MG63 (cell line): Measurements from ENCODE around the gene DGKD. TPM values are rescaled to one million over a fixed set of nuclear protein-coding genes. Genes with fewer than 3 reads are reported as not detected.
A peak's percentile ranks its signal among the peaks of the same experiment; 100 is the strongest.

Experiments
- DNase-seq: peaks from one replicate; pipeline ENCODE4 v3.0.0-alpha.2; 2020
- H3K27me3 ChIP-seq: fragments of 250-450 bp; sonication (Bioruptor Pico); 2 replicates; pipeline ENCODE4 v1.5.1; 2020; ENCODE audit warnings: mild to moderate bottlenecking, moderate library complexity
- H3K36me3 ChIP-seq: fragments of 250-450 bp; sonication (Bioruptor Pico); 2 replicates; pipeline ENCODE4 v1.5.1; 2020; ENCODE audit warnings: mild to moderate bottlenecking, moderate library complexity
- H3K4me3 ChIP-seq: fragments of 250-450 bp; sonication (Bioruptor Pico); 2 replicates; pipeline ENCODE4 v1.5.1; 2020; ENCODE audit warnings: mild to moderate bottlenecking, moderate library complexity
- H3K9me3 ChIP-seq: fragments of 250-450 bp; sonication (Bioruptor Pico); 2 replicates; pipeline ENCODE4 v1.5.1; 2020; ENCODE audit warnings: mild to moderate bottlenecking, moderate library complexity
- total RNA-seq: library from RNA; depleted of rRNA; stranded (reverse); fragments of >200 nt; shearing (Covaris generic); gene quantifications from 2 replicates; pipeline ENCODE4 v1.2.3, GENCODE V29; 2014; ENCODE audit warnings: low replicate concordance

The DGKD gene
- total RNA-seq, 1 experiment from 2014 or later, result 8.8 TPM

DNA sequence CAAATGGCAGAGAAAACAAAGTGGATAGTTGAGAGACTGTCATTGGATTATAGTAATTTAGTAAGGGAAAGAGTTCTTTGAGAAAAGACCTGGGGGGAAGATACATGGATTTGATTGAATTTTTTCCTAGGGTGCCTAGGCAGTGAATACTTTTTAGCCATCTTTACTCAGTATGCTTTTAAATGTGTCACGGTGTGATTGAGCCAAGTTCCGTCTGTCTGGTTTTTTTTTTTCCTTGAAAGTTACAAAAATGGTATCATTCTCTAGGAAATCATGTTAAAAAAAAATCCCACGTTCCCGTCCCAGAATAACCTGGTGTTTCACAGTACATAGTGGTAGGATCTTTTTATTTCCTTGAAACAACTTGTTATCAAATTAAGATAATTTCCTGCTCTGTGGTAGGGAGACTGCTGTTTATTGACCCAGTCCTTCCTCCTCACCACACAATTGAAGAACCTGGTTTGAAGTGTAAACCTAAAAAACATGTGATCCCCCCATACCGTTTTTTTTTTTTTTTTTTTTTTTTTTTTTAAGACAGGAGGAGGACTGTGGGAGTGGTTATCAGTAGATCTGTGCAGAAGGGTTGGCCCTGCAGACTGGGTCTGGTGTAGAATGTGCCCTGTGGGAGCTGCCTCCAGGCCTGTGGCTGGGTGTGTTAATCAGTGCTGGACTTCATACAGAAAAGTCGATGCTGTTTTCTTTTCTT is 55.1 kb downstream of the DGKD start:
- Histone ChIP-seq H3K36me3 (peaks cover 22% of the 10 kb centered on the region), H3K27me3 (no peaks in the 10 kb centered on the region), H3K9me3 (peaks cover 14% of the 10 kb centered on the region), H3K4me3 (no peak overlapping the region)
- no peak for DNase-seq

DNA sequence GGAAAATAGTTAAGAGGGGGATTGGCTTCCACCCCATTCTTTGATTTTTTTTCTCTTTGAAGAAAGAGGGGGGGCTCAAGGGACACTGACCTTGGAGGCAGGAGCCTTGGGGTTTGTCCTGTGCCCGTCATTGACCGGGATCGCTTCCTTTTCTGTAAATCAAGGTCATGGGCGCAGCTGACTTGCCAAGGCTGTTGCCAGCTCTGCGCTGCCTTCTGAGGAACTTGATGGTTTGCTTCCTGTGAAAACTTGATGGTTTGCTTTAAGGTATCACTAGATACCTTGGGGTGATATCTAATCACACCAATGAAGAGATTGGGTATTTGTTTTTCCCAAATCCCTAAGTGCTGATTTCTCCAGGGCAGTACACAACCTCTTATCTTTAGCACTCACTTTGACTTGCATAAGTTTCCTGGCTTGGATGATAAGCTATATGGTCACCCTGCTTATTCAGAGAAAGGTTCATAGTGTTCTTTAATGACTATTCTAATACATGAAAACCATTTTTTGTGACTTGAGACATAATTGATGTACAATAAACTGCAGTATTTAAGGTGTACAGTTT is 56.0 kb downstream of the DGKD start:
- Histone ChIP-seq H3K4me3 (no peak overlapping the region), H3K36me3 (peaks cover 20% of the 10 kb centered on the region), H3K27me3 (no peaks in the 10 kb centered on the region), H3K9me3 (peaks cover 14% of the 10 kb centered on the region)
- DNase-seq, result no peak

DNA sequence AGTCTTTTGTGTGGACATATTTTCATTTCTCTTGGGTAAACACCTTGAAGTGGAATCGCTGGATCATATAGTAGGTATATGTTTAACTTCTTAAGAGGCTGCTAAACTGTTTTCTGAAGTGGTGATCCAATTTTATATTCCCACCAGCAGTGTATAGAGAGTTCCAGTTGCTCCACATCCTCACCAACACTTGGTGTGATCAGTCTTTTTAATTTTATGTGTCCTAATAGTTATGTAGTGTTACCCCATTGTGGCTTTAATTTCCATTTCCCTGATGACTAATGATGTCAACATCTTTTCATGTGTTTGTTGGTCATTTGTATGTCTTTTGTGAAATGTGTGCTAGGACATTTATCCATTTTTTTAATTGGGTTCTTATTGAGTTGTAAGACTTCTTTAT is 56.9 kb downstream of the DGKD start:
- Histone ChIP-seq H3K36me3 (peaks cover 19% of the 10 kb centered on the region), H3K9me3 (peaks cover 14% of the 10 kb centered on the region), H3K27me3 (no peaks in the 10 kb centered on the region), H3K4me3 (no peak overlapping the region)
- no peak for DNase-seq

DNA sequence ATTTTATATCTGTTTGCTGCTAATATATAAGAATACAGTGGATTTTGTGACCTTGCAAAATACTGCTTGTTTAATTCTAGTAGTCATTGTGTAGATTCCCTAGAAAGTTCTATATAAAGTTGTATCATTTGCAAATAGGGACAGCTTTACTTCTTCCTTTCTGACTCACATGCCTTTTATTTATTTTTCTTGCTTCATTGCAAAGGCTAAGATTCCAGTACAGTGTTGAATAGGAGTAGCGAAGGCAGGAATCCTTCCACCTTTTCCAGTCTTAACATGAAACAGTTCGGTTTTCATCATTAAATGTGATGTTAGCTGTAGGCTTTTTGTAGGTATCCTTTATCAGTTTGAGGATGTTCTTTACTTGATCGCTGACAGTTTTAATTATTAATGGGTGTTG is 58.1 kb downstream of the DGKD start:
- no peak overlapping the region for H3K4me3 ChIP-seq
- H3K27me3 ChIP-seq, result no peaks in the 10 kb centered on the region
- no peak for DNase-seq
- H3K36me3 ChIP-seq, result peaks cover 12% of the 10 kb centered on the region
- peaks cover 14% of the 10 kb centered on the region for H3K9me3 ChIP-seq

DNA sequence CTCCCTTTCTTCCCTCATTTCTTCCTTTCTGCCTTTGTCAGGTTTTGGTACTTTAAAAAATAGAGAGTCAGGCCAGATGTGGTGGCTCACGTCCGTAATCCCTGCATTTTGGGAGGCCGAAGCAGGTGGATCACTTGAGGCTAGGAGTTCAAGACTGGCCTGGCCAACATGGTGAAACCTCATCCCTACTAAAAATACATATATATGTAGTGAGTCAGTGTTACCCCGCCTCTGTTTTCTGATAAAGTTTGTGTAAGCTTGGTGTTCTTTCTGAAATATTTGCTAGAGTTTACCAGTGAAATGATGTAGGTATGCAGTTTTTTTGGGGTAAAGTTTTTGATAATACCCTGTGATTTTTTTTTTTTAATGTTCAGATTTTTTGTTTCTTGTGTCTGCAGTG is 58.8 kb downstream of the DGKD start:
- peaks cover 14% of the 10 kb centered on the region for H3K9me3 ChIP-seq
- no peak for DNase-seq
- peaks cover 12% of the 10 kb centered on the region for H3K36me3 ChIP-seq
- no peak overlapping the region for H3K4me3 ChIP-seq
- H3K27me3 ChIP-seq, result no peaks in the 10 kb centered on the region

DNA sequence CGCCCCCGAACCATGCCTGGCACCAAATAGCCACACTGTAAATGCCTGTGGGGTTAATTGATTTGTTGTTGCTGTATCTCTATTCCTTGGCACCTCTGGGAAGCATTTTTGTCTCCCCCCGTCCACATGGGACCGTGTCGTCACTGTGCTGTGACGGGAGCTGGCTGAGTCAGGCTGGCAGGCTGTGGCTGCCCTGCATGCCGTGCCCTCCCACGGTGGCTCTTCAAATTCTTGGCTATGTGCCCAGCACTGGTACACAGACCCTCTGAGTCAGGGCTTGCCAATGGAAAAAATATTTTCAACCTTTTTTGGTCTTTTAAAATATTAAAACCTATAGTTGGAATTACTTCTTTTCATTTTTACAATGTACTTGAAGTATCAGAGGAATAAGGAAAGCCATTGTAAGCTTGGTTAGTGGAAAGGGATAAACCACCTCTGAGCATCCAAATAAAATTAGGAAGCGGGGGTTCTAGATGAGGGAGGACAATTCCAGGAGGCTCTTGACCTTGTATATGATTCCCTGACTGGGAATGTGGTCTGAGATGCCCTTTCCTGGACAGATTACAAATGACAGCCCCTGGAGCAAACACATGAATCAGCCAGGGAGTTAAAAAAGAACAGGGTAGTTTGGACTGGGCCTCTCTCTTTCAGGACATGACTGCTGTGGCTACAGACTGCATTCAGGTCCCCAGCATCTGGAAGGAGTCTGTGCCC is 59.4 kb downstream of the DGKD start:
- peaks cover 14% of the 10 kb centered on the region for H3K36me3 ChIP-seq
- no peaks in the 10 kb centered on the region for H3K27me3 ChIP-seq
- H3K4me3 ChIP-seq, result no peak overlapping the region
- peak; percentile 94 for DNase-seq
- peaks cover 15% of the 10 kb centered on the region for H3K9me3 ChIP-seq

DNA sequence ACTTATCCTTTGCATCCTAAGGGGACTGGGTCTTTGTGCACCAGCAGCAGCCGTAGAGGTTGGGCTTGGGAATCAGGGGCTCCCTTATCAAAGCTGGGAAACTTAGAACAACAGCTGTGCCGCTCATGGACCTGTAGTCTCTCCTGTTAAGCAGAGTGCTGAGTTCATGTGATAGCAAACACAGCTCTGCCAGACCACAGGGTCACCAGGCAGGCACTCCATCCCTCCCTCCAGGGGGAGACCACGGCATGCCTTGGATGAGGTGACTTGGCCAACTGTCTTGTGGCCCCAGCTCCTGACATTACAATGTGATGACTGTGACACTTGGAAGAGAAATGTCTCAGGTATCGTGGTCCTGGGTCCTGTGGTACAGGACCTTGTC is 60.0 kb downstream of the DGKD start:
- H3K27me3 ChIP-seq, result no peaks in the 10 kb centered on the region
- H3K36me3 ChIP-seq, result peaks cover 19% of the 10 kb centered on the region
- peaks cover 16% of the 10 kb centered on the region for H3K9me3 ChIP-seq
- H3K4me3 ChIP-seq, result no peak overlapping the region
- peak; percentile 62 for DNase-seq

DNA sequence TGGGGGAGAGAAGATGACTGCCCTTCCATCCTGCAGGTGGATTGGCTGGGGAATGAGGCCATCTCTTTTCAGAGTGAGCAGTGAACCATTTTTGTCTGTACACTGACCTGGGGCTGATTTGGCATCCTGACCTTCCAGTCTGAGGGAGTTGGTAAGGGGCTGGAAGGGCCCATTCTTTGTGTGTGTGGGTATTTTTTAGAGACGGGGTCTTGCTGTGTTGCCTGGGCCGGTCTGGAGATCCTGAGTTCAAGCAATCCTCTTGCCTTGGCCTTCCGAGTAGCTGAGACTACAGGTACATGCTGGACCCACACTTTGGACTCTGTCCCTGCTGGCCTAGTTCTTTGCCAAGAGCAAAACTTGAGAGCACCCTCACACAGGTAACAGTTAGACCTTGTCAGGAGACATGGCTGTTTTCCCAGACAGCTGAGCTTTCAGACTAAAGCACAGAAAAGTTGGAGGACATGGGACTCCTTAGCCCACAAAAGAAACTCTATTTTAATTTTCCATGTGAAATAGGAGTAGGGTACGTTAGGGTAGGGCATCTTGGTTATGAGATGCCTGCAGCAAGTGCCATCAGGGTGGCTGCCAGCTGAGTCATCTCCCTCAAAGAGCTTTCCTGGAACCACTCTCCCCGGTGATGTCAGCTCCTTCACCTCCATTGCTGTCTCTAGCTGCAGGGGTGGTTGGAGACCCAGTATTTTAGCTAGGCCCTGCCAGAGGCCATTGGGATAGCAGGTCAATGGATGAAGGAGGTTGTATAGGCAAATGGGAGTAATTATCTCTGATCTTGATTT is 60.7 kb downstream of the DGKD start:
- peaks cover 16% of the 10 kb centered on the region for H3K9me3 ChIP-seq
- DNase-seq, result peak; percentile 95
- peaks cover 20% of the 10 kb centered on the region for H3K36me3 ChIP-seq
- H3K27me3 ChIP-seq, result no peaks in the 10 kb centered on the region
- no peak overlapping the region for H3K4me3 ChIP-seq

DNA sequence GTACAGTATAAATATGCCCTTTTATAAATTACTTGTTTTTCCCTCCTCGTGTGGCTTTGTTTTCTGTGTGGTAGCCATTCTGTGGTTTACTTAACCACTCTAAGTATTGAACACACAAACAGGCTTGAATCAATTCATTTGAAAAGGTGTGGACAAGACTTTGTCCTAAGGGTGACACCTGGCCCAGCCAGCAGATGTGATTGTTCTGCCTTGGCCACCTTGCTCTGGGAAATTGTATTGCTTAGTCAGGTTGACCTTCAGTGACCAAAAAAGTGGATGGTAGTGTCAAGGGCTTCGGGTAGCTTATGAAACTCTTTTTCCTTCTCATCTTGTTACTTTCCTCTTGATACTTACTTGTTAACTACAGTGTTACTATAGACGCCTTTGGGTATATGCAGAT is 61.9 kb downstream of the DGKD start:
- no peaks in the 10 kb centered on the region for H3K27me3 ChIP-seq
- DNase-seq, result no peak
- H3K4me3 ChIP-seq, result no peak overlapping the region
- peaks cover 13% of the 10 kb centered on the region for H3K9me3 ChIP-seq
- H3K36me3 ChIP-seq, result peaks cover 13% of the 10 kb centered on the region

DNA sequence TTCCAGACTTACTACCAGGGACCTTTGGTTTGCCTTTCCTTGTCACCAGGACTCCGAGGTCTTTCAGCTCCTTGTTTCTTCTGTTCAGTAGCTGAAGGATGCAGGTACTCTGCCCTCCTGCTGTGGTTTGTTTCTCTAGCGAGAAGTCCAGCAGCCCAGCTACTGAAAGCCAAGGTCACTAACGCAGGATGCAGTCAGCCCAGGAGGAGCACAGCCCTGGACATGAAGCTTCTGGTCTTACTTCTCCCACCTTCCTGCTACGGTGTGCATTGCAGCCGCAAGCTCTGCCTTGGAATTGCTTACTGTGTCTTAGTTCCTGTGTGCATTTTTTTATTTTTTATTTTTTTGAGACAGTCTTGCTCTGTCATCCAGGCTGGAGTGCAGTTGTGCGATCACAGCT is 62.4 kb downstream of the DGKD start:
- no peaks in the 10 kb centered on the region for H3K27me3 ChIP-seq
- peaks cover 8% of the 10 kb centered on the region for H3K9me3 ChIP-seq
- H3K36me3 ChIP-seq, result peaks cover 8% of the 10 kb centered on the region
- H3K4me3 ChIP-seq, result no peak overlapping the region
- DNase-seq, result no peak

DNA sequence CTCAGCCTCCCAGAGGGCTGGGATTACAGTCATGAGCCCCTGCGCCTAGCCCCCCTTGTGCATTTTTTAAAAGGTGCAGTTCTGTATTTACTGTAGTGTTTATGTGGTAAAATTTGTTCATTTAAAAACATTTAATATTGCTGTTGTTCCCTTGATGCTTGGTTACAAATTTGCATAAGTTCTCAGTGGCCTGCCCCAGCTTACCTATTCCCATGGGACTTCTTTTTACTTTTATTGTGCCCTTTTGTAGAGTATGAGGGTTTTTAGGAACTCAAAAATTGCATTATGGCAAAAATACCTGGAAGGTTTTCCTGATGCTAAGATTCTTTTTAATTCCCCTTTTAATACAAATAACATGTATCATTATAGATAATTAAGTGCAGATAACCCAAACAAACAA is 63.0 kb downstream of the DGKD start:
- Histone ChIP-seq H3K4me3 (no peak overlapping the region), H3K27me3 (no peaks in the 10 kb centered on the region), H3K36me3 (peaks cover 8% of the 10 kb centered on the region), H3K9me3 (peaks cover 5% of the 10 kb centered on the region)
- no peak for DNase-seq

DNA sequence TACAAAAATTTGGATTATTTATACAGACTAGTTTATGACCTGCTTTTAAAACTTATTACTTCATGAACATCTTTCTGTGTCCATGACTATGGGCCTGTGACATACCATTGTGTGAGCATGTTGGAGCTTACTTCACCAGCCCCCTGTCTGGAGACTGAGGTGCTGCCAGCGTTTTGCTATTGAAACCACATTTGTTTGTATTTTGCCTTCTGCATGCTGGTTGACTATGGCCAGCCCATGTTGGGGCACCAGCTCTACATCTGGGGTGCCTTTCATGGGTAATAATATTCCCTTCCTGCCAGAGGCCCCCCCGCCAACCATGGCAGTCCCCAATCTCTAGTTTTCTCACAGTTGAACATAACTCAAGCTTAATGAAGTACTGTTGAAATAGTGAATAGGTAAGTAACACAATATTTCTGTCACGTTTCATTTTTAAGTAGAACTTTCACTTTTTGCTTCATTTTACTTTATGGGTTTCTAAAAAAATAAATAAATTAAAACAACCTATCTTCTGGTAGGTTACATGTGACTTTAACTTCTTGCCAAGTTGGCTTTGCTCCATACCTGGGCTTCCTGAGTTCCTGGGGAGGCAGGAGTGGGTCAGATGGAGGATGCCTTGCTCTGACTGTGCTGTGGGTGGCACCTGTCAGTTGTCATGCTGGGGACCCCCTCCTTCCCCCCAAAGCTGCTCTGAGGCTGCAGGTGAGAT is 63.9 kb downstream of the DGKD start:
- no peaks in the 10 kb centered on the region for H3K27me3 ChIP-seq
- no peak for DNase-seq
- peaks cover 2% of the 10 kb centered on the region; the same call in 1 of the 2 replicates for H3K9me3 ChIP-seq
- H3K36me3 ChIP-seq, result peaks cover 12% of the 10 kb centered on the region
- no peak overlapping the region for H3K4me3 ChIP-seq

DNA sequence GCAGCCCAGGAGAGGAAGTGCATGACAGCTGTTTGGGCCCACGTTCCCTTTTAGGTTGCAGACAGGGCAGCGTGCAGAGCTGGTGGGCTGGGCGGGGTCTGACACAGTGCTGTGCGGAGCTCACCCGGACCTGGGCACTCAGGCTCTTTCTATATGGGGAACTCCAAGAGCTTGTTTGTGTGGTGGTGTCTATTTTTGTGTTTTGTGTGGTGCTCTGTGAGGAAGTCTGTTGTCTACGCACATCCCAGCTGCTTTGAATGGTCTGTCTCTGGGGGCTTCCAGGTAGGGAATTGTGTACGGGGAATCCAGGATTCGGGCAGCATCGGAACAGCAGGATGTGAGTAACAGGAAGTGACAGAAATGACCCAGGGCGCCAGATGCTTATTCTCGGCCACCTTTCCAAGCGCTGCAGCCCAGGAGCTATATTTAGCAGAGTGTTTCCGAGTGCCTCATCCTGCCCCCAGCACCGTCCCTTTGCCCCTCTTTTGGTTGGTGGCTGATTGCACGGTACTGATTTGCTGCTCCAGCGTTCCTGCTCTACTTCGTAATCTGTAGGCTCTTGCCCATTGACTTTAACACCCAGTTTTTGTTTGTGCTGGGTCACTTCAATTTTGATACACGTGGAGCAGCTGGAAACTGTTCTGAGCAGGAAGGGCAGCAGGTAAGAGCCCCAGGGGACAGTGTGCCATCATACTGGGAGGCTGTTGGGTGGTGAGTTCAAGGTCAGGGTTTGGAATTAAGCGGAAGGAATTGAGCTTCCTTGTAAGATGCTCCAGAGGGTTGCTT is 64.7 kb downstream of the DGKD start:
- Histone ChIP-seq H3K36me3 (peaks cover 12% of the 10 kb centered on the region), H3K4me3 (no peak overlapping the region), H3K9me3 (peaks cover 2% of the 10 kb centered on the region; the same call in 1 of the 2 replicates), H3K27me3 (no peaks in the 10 kb centered on the region)
- no peak for DNase-seq

DNA sequence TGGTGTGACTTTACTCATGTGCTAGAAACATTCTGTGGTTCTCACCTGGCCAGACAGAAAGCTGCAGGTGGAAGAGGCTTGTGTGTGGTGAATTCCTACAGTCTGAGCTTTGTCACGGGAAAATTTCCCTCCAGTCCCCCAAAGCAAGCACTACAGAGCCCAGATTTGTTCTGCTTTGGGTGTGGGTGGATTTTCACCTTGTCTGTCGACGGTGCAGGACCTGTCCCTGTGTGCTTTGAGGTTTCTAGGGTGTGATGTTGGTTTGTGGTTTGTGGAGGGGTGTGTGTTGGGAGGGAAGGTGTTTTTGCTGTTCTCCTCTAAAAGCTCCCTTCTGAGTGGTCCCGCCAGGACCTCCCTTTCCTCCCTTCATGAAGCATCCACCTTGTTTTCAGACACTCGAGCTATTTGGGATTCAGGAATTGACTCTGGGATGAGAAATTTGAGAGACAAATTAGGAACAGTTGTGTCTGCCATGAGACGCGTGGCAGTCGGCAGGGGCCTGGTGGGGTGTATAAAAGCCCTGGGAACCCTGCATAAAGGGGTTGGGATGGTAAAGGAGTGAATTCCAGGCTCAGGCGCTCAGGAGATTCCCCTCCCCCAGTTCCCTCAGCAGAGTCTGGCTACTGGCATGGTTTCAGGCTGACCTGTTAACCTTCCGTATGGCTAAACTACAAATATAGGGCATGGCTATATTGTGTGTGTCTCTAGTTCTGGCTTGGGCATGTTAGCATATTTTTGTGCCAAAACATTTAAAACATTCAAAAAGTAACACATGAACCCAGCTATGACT is 65.5 kb downstream of the DGKD start:
- H3K27me3 ChIP-seq, result no peaks in the 10 kb centered on the region
- peak; percentile 41 for DNase-seq
- H3K36me3 ChIP-seq, result peaks cover 12% of the 10 kb centered on the region
- H3K9me3 ChIP-seq, result peaks cover 2% of the 10 kb centered on the region; the same call in 1 of the 2 replicates
- H3K4me3 ChIP-seq, result no peak overlapping the region

DNA sequence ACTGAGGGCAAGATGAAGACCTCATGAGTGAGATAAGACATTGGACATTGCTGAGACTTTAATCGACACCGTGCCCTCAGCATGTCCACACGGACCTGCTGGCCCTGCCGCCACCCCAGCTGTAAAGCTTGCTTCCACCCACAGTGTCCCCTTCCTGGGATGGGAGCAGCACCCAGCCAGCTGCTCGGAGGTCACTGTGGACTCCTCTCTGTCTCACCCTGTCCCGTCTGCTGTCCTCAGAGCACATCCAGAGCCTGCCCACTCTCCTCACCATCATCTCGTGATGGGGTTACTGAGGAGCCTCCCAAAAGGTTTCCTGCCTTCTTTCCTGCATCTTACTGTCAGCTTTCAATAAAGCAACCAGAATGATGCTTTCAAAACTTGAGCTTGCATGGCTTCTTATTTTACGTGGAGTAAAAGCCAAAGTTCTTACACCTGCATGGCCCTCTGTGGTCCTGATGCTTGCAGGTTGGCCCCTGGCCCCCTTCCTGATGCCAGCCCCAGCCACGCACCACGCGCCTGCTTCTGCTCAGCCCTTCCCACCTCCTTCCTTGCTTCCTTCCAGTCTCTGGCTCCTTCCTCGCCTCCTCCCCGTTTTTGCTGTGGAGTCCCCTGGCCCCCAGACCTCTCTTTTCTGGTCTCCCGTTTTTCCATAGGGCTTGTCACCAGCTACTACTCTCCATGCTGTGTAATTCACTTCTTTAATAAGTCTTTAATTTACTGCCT is 67.0 kb downstream of the DGKD start:
- peaks cover 8% of the 10 kb centered on the region for H3K9me3 ChIP-seq
- no peaks in the 10 kb centered on the region for H3K27me3 ChIP-seq
- no peak for DNase-seq
- peaks cover 12% of the 10 kb centered on the region for H3K36me3 ChIP-seq
- H3K4me3 ChIP-seq, result no peak overlapping the region
